H1 (cell line): Measurements from ENCODE around the gene GDF9. TPM values are rescaled to one million over a fixed set of nuclear protein-coding genes. Genes with fewer than 3 reads are reported as not detected.

Experiments
- BRCA1 ChIP-seq: IDR thresholded peaks from 2 replicates; pipeline ENCODE4 v1.6.1; 2012; ENCODE audit warnings: low read depth, low read length, improper control_type of control experiment
- CBX8 ChIP-seq: fragments of 300-800, 300-1000 bp; sonication (generic); IDR thresholded peaks from 2 replicates; pipeline ENCODE4 v1.7.1; 2016; ENCODE audit warnings: low read depth, low read length, borderline replicate concordance
- CHD2 ChIP-seq: IDR thresholded peaks from 2 replicates; pipeline ENCODE4 v1.6.1; 2012; ENCODE audit warnings: low read length, improper control_type of control experiment
- GABPA ChIP-seq: IDR thresholded peaks from 2 replicates; pipeline ENCODE4 v1.6.1; 2011; ENCODE audit warnings: mild to moderate bottlenecking, low read length, moderate library complexity, borderline replicate concordance; ENCODE audit not compliant: insufficient read depth
- GTF2F1 ChIP-seq: IDR thresholded peaks from 2 replicates; pipeline ENCODE4 v1.6.1; 2012; ENCODE audit warnings: low read depth, low read length, improper control_type of control experiment, borderline replicate concordance
- HDAC6 ChIP-seq: IDR thresholded peaks from one replicate; pipeline ENCODE4 v1.7.1; 2012; ENCODE audit warnings: low read depth, mild to moderate bottlenecking, inconsistent platforms, low read length, moderate library complexity
- KDM4A ChIP-seq: IDR thresholded peaks from one replicate; pipeline ENCODE4 v1.7.1; 2012; ENCODE audit warnings: low read depth, mild to moderate bottlenecking, moderate library complexity, low read length, inconsistent platforms; ENCODE audit not compliant: severe bottlenecking
- POLR2A ChIP-seq, 2 experiments: IDR thresholded peaks; 1 replicate in 1 of 2; 2 replicates in 1 of 2; pipeline ENCODE4 v1.6.1; 2011; ENCODE audit warnings: low read depth in 2 of 2, low read length in 2 of 2, mild to moderate bottlenecking in 2 of 2; ENCODE audit errors: control extremely low read depth in 1 of 2
- POU5F1 ChIP-seq: IDR thresholded peaks from 2 replicates; pipeline ENCODE4 v1.6.1; 2011; ENCODE audit warnings: low read depth, mild to moderate bottlenecking, low read length, moderate library complexity
- RNF2 ChIP-seq: fragments of 200-900, 300-1000 bp; sonication (generic); IDR thresholded peaks from 2 replicates; pipeline ENCODE4 v1.7.1; 2016; ENCODE audit warnings: borderline replicate concordance, low read depth, mild to moderate bottlenecking, antibody characterized with exemption, low read length; ENCODE audit not compliant: poor library complexity, severe bottlenecking; ENCODE audit errors: missing control alignments
- polyA plus RNA-seq, 7 experiments: library from polyadenylated mRNA; depleted of rRNA in 3 of 7; stranded (reverse) in 5 of 7; unstranded in 2 of 7; fragments of >200 nt in 5 of 7; fragments of 200-250 nt in 2 of 7; gene quantifications; 1 replicate in 5 of 7; 2 replicates in 1 of 7; 4 replicates in 1 of 7; pipeline versions ENCODE4 v1.2.1 to v1.2.3, GENCODE V29; 2011 to 2013; ENCODE audit warnings: missing spikeins in 2 of 7, mixed read lengths in 2 of 7
- total RNA-seq: library from RNA; stranded (reverse); fragmentation: NEBNext Ultra II Directional; extraction: Animal tissue kit (Norgen Biotek cat#: 25700); gene quantifications from 2 replicates; pipeline ENCODE4 v1.2.1, GENCODE V29; 2021

The GDF9 gene
- total and polyA plus RNA-seq, 2 of the 8 experiments (the other 6 are each of a cell fraction or from before 2014, with no cell fraction given): 0.14 TPM; not detected in 1

GRCh38 chr5:132825033-132825833 is 41.0 kb downstream of the GDF9 start (continued):
- peak in 1 of 2 experiments; percentile 36; a peak in 1 of 3 replicates for TF ChIP-seq POLR2A (IDR thresholded peaks at IDR 0.05; ENCODE audit: control extremely low read depth in 1 of 2, low read depth in 2 of 2, low read length in 2 of 2)
- TF ChIP-seq KDM4A: peak; percentile 91
- TF ChIP-seq POU5F1: no peak
- no peak for TF ChIP-seq BRCA1
- no peak for TF ChIP-seq CBX8
- TF ChIP-seq HDAC6: no peak
- no peak for TF ChIP-seq GTF2F1
- TF ChIP-seq GABPA: peak; percentile 61; the same call in 1 of the 2 replicates
- TF ChIP-seq CHD2: no peak
- peak; percentile 8 for TF ChIP-seq RNF2
